HG02852 (cell line): ENCODE results near the gene RTL10.
"Not testable (repeated sequence)": the region's sequence is repeated elsewhere in the genome, so short reads cannot be mapped to it uniquely, and the experiment has no call there.

ENCODE experiments used
- ATAC-seq: cut with Tn5 transposase; IDR thresholded peaks from one replicate; pipeline ENCODE4 v1.9.1; 2021; ENCODE audit warnings: mild to moderate bottlenecking, moderate library complexity; ENCODE audit not compliant: unreplicated experiment

Gene RTL10

GRCh38 chr22:19846620-19847344, 7.9 kb downstream of the RTL10 start:
- no peak for ATAC-seq

- no peak for ATAC-seq
Measured at GRCh38 chr22:19845054-19845722, 9.5 kb downstream of the RTL10 start.

GRCh38 chr22:19844377-19845053, 10.2 kb downstream of the RTL10 start:
- ATAC-seq = no peak

GRCh38 chr22:19843857-19844376, 10.8 kb downstream of the RTL10 start:
- no peak for ATAC-seq

GRCh38 chr22:19843107-19843856, 11.4 kb downstream of the RTL10 start:
- ATAC-seq = no peak

GRCh38 chr22:19842393-19843106, 12.1 kb downstream of the RTL10 start:
- ATAC-seq = no peak

GRCh38 chr22:19841641-19842392, 12.9 kb downstream of the RTL10 start:
- no peak for ATAC-seq

- no peak for ATAC-seq
Measured at GRCh38 chr22:19840955-19841640, 13.6 kb downstream of the RTL10 start.

GRCh38 chr22:19840059-19840458, 14.6 kb downstream of the RTL10 start:
- ATAC-seq = no peak

- ATAC-seq = no peak
Measured at GRCh38 chr22:19837915-19838314, 16.8 kb downstream of the RTL10 start.

GRCh38 chr22:19836512-19836911, 18.2 kb downstream of the RTL10 start:
- no peak for ATAC-seq

GRCh38 chr22:19834599-19834998, 20.1 kb downstream of the RTL10 start:
- no peak for ATAC-seq

- not testable (repeated sequence) for ATAC-seq
Measured at GRCh38 chr22:19833327-19833726, 21.3 kb downstream of the RTL10 start.

- no peak for ATAC-seq
Measured at GRCh38 chr22:19832476-19833108, 22.1 kb downstream of the RTL10 start.

- not testable (repeated sequence) for ATAC-seq
Measured at GRCh38 chr22:19831979-19832378, 22.7 kb downstream of the RTL10 start.

- ATAC-seq = no peak
Measured at GRCh38 chr22:19831016-19831415, 23.7 kb downstream of the RTL10 start.

- no peak for ATAC-seq
Measured at GRCh38 chr22:19828035-19828401, 26.7 kb downstream of the RTL10 start.

- ATAC-seq = no peak
Measured at GRCh38 chr22:19827341-19828034, 27.2 kb downstream of the RTL10 start.
